ENCODE results near the gene GLG1. TPM values are rescaled to one million over a fixed set of nuclear protein-coding genes. Genes with fewer than 3 reads are reported as not detected.
"Not testable (repeated sequence)": the region's sequence is repeated elsewhere in the genome, so short reads cannot be mapped to it uniquely, and the experiment has no call there.

GLG1 gene
- total and polyA plus RNA-seq, 9 donors: 84.4 to 144 (median 123) TPM

DNA sequence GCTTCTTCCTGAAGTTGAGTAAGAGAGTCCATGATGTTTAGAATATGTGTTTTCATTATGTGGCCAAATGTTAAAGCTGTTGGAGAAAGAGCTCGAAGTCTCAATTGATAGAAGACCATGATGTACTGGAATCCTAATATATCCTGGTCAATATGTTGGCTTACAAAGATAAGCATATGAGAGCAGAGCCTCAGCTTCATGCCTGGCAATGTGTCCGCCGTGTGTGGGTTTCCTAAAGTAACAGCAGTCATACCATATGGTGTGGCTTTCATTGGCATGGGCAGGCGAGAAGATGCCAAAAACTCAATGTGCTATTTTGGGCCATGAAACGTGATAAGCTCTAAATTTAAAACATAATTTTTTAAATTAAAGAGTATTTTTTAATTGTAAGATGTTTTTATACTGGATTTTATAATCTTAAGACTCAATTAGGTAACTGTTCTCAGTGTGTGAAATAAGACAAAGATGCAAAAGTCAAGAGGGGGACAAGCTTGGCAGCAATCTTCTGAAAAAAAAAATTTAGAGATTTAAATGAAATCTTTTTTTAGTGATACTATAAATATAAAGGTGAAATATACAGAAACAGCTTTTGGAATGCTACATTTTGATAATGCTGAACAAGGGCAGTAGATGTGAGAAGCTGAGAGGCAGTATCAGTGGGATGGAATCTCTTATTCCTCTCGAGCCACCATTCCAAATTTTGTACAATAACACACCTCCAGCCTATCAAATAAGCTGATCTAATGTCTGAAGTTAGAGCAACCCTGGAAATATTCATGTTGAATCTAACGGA is 56.5 kb downstream of the GLG1 start:
- not testable (repeated sequence) for H3K27ac ChIP-seq (ENCODE audit: low read length); DNase-seq
- WGBS (ENCODE audit: insufficient coverage): no CpG with 5 or more reads among the region's 7 CpGs

DNA sequence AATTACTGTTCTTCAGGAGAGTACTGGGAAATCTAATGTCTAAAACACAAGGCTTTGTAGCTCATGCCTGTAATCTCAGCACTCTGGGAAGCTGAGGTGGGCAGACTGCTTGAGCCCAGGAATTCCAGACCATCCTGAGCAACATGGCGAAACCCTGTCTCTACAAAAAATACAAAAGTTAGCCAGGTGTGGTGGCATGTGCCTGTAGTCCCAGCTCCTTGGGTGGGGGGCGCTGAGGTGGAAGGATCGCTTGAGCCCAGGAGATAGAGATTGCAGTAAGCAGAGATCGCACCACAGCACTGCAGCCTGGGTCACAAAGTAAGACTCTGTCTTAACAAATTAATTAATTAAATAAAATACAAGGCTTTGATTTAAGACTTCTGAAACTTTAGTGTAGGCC is 60.8 kb downstream of the GLG1 start:
- not testable (repeated sequence) for H3K27ac ChIP-seq (ENCODE audit: low read length); DNase-seq; H3K27me3 ChIP-seq (ENCODE audit: control insufficient read depth, insufficient read depth, low read length); H3K4me1 ChIP-seq (ENCODE audit: control insufficient read depth, insufficient read depth, low read length); H3K4me3 ChIP-seq (ENCODE audit: low read length); H3K36me3 ChIP-seq (ENCODE audit: control insufficient read depth, insufficient read depth, low read length); H3K9me3 ChIP-seq (replicated peaks; ENCODE audit: control insufficient read depth, low read depth, low read length)
- WGBS (ENCODE audit: insufficient coverage): no CpG with 5 or more reads among the region's 4 CpGs

More for the DNA sequence above, 56.5 kb downstream of the GLG1 start:
- not testable (repeated sequence) for H3K9me3 ChIP-seq (replicated peaks; ENCODE audit: control insufficient read depth, low read depth, low read length); H3K4me1 ChIP-seq (ENCODE audit: control insufficient read depth, insufficient read depth, low read length); H3K36me3 ChIP-seq (ENCODE audit: control insufficient read depth, insufficient read depth, low read length); H3K27me3 ChIP-seq (ENCODE audit: control insufficient read depth, insufficient read depth, low read length); H3K4me3 ChIP-seq (ENCODE audit: low read length)

DNA sequence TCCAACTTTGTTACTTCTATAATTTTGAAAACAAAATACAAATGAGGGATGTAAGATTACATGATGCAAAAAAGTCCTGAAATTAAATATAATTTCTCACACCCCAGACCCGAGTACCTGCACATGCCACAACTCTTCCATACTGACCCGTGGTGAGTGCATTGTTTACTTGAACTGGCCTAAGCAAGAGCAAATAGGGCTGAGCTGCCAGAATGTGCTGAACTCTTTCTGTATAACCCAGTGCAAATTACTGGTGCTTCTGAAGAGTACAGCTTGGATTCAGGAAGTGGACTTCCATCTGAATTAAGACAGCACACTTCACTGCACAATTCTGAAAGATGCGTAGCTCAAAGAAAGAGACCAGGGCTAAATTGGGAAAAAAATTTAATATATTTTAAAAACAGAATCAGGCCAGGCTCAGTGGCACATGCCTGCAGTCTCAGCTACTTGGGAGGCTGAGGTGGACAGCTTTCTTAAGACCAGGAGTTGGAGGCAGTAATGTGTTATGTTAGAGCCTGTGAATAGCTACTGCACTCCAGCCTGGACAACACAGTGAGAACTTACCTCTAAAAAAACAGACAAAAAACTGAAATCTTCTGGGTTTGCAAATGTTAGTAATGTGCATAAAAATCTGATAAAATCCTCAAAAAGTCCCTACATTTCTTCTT is 63.9 kb downstream of the GLG1 start:
- H3K27me3 ChIP-seq (ENCODE audit: control insufficient read depth, insufficient read depth, low read length); DNase-seq; H3K36me3 ChIP-seq (ENCODE audit: control insufficient read depth, insufficient read depth, low read length); H3K9me3 ChIP-seq (replicated peaks; ENCODE audit: control insufficient read depth, low read depth, low read length); H3K4me3 ChIP-seq (ENCODE audit: low read length); H3K27ac ChIP-seq (ENCODE audit: low read length); H3K4me1 ChIP-seq (ENCODE audit: control insufficient read depth, insufficient read depth, low read length): not testable (repeated sequence)
- WGBS (ENCODE audit: insufficient coverage): no CpG with 5 or more reads among the region's 3 CpGs

DNA sequence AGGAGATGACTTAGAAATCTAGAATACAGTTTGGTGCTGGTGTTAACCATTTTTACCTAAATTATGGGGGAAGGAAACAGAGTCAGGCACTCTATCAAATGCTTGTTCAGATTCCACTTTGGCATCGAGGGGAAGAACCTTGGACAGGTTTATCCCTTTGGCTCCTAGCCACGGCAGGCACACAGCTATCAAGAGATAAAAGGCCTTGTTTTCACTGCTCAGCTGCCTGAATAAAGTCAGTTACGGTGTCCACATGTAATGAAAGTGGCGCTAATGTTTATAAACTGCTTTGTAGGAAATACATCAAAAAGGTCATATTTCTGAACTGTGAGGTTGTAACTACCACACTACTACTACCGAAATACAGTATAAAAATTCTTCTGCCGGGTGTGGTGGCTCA is 66.3 kb downstream of the GLG1 start:
- H3K4me1 ChIP-seq (ENCODE audit: control insufficient read depth, insufficient read depth, low read length); H3K27me3 ChIP-seq (ENCODE audit: control insufficient read depth, insufficient read depth, low read length); H3K36me3 ChIP-seq (ENCODE audit: control insufficient read depth, insufficient read depth, low read length); H3K4me3 ChIP-seq (ENCODE audit: low read length); H3K9me3 ChIP-seq (replicated peaks; ENCODE audit: control insufficient read depth, low read depth, low read length); DNase-seq; H3K27ac ChIP-seq (ENCODE audit: low read length): not testable (repeated sequence)
- no CpG with 5 or more reads among the region's 6 CpGs for WGBS (ENCODE audit: insufficient coverage)

DNA sequence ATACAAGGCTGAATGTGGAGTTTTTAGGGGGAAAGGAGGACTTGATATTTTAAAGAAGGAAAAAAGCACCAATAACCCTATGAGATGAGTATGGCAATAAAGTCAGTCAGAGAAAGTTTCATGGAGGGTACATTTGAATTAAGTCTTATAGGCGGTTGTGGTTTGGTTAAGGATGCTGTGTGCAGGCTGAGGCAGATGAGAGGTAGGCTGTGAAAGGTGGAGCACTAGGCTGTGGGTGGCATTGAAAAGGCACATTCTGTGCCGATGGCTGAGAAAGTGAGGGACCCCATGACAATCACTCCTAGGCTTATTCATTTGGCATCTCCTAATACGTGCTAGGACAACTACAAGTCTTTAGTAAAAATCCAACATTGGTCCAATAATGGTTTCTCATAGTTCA is 68.1 kb downstream of the GLG1 start:
- H3K27ac ChIP-seq (ENCODE audit: low read length); H3K36me3 ChIP-seq (ENCODE audit: control insufficient read depth, insufficient read depth, low read length); H3K9me3 ChIP-seq (replicated peaks; ENCODE audit: control insufficient read depth, low read depth, low read length); H3K4me1 ChIP-seq (ENCODE audit: control insufficient read depth, insufficient read depth, low read length); H3K4me3 ChIP-seq (ENCODE audit: low read length); DNase-seq; H3K27me3 ChIP-seq (ENCODE audit: control insufficient read depth, insufficient read depth, low read length): not testable (repeated sequence)
- WGBS (ENCODE audit: insufficient coverage): no CpG with 5 or more reads among the region's 3 CpGs

DNA sequence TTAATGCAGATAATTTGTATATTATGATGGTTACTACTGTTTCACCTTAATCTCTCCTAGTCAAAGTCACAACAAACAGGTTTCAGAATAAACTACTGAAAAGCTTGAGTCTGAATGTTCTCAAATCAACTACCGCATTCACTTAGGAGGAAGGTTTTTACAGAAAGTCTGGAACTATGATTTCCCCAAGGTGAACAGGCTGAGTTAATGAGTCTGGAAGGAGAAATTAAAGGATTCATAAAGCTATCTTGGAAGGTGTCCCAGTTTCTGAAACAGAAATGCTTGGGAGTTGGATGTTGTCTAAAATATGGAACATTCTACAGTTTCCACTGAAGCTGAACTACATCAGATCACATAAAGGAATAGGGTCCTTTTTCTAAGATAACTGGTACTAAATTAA is 69.2 kb downstream of the GLG1 start:
- not testable (repeated sequence) for H3K4me3 ChIP-seq (ENCODE audit: low read length); H3K9me3 ChIP-seq (replicated peaks; ENCODE audit: control insufficient read depth, low read depth, low read length); H3K27ac ChIP-seq (ENCODE audit: low read length); H3K27me3 ChIP-seq (ENCODE audit: control insufficient read depth, insufficient read depth, low read length); H3K36me3 ChIP-seq (ENCODE audit: control insufficient read depth, insufficient read depth, low read length); H3K4me1 ChIP-seq (ENCODE audit: control insufficient read depth, insufficient read depth, low read length)
- peak; percentile 48 for DNase-seq
- WGBS (ENCODE audit: insufficient coverage): no CpG with 5 or more reads among the region's 1 CpG

DNA sequence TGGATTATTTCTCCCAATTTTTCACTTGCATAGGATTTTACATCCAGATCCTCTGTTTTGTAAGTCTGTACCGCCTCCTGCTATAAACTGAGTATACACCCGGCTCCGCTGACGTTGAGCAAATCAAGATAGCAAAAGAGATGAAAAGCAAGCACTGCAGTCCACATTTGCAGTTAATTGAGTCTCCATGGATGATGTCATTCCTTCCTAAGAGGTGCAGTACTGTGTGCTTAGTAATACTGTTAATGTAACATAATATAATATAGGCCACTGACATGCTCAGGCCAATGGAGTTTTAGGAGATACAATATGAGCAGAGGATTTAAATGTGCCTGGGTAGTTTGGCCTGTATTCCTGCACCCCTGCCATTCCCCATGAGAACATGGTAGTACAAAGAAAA is 72.3 kb downstream of the GLG1 start:
- H3K9me3 ChIP-seq (replicated peaks; ENCODE audit: control insufficient read depth, low read depth, low read length); DNase-seq; H3K27ac ChIP-seq (ENCODE audit: low read length); H3K4me1 ChIP-seq (ENCODE audit: control insufficient read depth, insufficient read depth, low read length); H3K27me3 ChIP-seq (ENCODE audit: control insufficient read depth, insufficient read depth, low read length); H3K4me3 ChIP-seq (ENCODE audit: low read length); H3K36me3 ChIP-seq (ENCODE audit: control insufficient read depth, insufficient read depth, low read length): not testable (repeated sequence)
- WGBS (ENCODE audit: insufficient coverage): no CpG with 5 or more reads among the region's 4 CpGs

DNA sequence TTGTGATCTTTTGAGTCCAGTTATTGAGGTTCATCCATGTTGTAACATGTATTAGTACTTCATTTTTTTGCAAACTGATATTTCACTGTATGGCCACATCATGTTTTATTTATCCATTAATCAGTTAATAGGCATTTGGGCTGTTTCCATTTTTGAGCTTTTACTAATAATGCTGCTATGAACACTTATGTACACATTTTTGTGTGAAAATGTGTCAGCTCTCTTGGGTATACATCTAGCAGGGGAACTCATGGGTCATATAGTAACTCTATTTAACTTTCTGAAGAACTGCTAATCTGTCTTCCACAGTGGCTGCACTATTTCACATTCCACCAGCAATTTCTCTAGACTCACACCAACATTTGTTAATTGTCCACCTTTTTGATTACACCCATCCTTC is 82.0 kb downstream of the GLG1 start:
- no peak overlapping the region for H3K27ac ChIP-seq (ENCODE audit: low read length)
- no peaks in the 10 kb centered on the region for H3K36me3 ChIP-seq (ENCODE audit: control insufficient read depth, insufficient read depth, low read length)
- H3K9me3 ChIP-seq (replicated peaks; ENCODE audit: control insufficient read depth, low read depth, low read length): no peaks in the 10 kb centered on the region
- DNase-seq: no peak
- no peak overlapping the region for H3K4me3 ChIP-seq (ENCODE audit: low read length)
- peaks cover 2% of the 10 kb centered on the region for H3K4me1 ChIP-seq (ENCODE audit: control insufficient read depth, insufficient read depth, low read length)
- no peaks in the 10 kb centered on the region for H3K27me3 ChIP-seq (ENCODE audit: control insufficient read depth, insufficient read depth, low read length)

DNA sequence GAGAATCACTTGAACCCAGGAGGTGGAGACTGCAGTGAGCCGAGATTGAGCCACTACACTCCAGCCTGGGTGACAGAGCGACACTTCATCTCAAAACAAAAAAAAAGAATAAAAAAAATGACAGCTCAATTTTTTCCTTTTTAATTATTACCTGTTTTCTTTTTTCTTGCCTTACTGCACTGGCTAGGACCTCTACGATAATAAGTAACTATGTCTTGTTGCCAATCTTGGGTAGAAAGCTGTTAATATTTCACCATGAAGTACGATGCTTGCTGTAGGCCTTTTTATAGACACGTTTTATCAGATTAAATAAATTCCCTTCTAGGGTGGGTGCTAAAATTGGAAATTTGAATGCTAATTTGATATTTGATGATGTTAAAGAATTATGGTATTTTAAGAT is 82.8 kb downstream of the GLG1 start:
- H3K4me1 ChIP-seq (ENCODE audit: control insufficient read depth, insufficient read depth, low read length): peaks cover 2% of the 10 kb centered on the region
- H3K27ac ChIP-seq (ENCODE audit: low read length): no peak overlapping the region
- H3K27me3 ChIP-seq (ENCODE audit: control insufficient read depth, insufficient read depth, low read length): no peaks in the 10 kb centered on the region
- WGBS (ENCODE audit: insufficient coverage): 100% methylated on average over 1 of the region's 5 CpGs
- DNase-seq: no peak
- H3K9me3 ChIP-seq (replicated peaks; ENCODE audit: control insufficient read depth, low read depth, low read length): no peaks in the 10 kb centered on the region
- no peak overlapping the region for H3K4me3 ChIP-seq (ENCODE audit: low read length)
- H3K36me3 ChIP-seq (ENCODE audit: control insufficient read depth, insufficient read depth, low read length): no peaks in the 10 kb centered on the region

DNA sequence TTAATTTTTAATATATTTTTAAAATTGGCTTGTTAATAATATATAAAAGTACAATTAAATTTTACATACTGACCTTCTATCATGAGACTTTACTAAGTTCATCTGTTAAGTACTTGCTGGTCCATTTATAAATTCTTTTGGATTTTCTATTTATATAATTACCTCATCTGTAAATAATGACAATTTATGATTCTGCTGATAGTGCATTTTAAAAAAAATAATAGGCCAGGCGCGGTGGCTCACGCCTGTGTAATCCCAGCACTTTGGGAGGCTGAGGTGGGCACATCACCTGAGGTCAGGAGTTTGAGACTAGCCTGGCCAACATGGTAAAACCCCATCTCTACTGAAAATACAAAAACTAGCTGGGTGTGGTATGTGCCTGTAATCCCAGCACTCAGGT is 83.2 kb downstream of the GLG1 start:
- no CpG with 5 or more reads among the region's 3 CpGs for WGBS (ENCODE audit: insufficient coverage)
- H3K4me1 ChIP-seq (ENCODE audit: control insufficient read depth, insufficient read depth, low read length); H3K36me3 ChIP-seq (ENCODE audit: control insufficient read depth, insufficient read depth, low read length); H3K9me3 ChIP-seq (replicated peaks; ENCODE audit: control insufficient read depth, low read depth, low read length); H3K27ac ChIP-seq (ENCODE audit: low read length); DNase-seq; H3K27me3 ChIP-seq (ENCODE audit: control insufficient read depth, insufficient read depth, low read length); H3K4me3 ChIP-seq (ENCODE audit: low read length): not testable (repeated sequence)

Measured in muscle of leg (tissue), 11 donors.